Right kidney (tissue), 1 donor: ENCODE data around the gene NAPA.
A peak's percentile ranks its signal among the peaks of the same experiment; 100 is the strongest.
"Not testable (repeated sequence)": the region's sequence is repeated elsewhere in the genome, so short reads cannot be mapped to it uniquely, and the experiment has no call there.

Experiments
- DNase-seq: peaks from one replicate; pipeline ENCODE4 v3.0.0-alpha.2; 2016

NAPA gene

DNA sequence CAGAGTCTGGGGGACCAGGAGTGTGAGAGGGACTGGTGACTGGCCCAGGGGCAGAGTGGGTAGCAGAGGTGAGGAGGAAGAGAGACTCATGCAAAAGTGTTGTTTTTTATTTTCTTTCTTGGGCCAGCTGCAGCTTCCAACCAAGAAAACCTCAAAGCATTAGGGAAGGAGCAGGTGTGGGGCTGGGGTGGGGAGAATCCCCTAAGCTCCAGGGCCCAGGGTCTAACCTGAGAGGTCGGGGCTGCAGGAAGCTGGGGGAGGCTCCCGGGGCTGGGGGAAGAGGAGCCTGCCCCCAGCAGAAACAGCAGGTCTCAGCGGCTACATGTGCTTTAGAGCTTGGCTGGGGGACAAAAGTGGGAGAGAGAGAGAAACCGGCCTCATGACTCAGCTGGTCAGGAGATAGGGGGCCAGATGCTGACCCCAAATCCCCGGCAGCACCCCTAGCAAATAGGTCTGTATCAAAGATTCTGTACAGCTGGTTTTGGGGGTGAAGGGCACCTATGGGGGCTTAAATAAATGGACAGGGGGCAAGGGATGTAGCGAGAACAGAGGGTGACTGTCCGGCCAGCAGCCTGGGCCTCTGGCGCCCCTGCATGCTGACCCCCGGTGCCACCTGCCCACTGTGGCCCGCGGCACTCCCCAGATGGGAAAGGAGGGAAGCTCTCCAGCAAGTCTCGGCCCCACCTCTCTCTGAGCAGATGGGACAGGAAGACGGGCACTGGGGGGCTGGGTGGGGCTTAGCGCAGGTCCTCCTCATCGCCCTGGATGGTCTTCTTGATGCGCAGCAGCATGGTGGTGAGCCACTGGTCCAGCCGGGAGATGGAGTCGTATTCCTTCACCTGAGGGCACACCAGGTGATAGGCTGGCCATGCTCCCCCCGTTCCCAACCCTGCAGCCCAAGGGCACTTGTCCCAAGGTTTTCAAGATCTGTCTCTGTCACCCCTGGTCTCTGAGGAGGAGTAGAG lies 27.0 kb downstream of the NAPA start:
- DNase-seq: no peak

DNA sequence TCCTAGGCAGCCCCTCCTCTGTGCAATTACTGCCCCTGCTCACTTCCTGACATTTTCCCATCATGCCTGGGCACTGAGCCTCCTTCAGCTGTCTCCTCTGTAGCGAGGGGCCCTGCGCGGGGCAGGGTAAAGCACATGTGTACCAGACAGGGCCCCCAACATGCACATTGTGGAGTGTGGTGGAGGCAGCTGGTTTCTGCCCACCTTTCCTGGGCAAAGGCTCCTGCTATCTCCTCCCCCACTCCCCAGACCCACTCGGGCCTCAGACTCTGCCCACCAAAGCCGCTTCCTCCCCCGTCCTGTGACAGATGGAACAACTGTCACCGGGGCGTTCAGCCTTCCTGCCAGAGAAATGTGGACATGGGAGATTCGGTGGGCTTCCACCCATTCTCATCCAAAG lies 28.0 kb downstream of the NAPA start:
- DNase-seq: no peak

DNA sequence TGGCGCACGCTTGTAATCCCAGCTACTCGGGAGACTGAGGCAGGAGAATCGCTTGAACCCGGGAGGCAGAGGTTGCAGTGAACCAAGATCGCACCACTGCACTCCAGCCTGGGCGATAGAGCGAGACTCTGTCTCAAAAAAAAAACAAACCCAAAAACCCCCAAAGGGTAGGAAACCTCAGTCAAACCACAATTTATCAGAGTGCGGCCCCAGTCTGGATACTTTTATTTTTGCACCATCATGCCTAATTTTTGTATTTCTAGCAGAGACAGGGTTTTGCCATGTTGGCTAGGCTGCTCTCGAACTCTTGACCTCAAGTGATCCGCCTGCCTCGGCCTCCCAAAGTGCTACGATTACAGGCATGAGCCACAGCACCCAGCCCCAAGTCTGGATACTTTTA lies 28.6 kb downstream of the NAPA start:
- not testable (repeated sequence) for DNase-seq

DNA sequence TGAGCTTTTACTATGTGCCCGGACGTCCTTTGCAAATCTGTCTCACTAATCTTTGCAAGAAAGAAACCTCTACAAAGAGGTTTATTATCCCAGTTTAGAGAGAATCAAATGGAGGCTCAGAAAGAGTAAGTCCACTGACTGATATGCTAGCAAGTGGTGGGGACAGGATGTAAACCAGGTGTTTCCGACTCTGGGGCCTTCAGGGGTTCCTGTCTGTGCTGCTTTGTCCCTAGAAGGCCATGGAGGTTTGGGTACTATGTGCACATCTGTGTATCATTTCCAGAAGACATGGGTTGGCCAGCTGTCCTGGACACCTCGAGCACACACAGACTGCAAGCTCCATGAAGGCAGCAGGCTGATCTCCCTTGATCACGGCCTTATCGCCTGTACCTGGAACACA lies 29.7 kb downstream of the NAPA start:
- DNase-seq: no peak

DNA sequence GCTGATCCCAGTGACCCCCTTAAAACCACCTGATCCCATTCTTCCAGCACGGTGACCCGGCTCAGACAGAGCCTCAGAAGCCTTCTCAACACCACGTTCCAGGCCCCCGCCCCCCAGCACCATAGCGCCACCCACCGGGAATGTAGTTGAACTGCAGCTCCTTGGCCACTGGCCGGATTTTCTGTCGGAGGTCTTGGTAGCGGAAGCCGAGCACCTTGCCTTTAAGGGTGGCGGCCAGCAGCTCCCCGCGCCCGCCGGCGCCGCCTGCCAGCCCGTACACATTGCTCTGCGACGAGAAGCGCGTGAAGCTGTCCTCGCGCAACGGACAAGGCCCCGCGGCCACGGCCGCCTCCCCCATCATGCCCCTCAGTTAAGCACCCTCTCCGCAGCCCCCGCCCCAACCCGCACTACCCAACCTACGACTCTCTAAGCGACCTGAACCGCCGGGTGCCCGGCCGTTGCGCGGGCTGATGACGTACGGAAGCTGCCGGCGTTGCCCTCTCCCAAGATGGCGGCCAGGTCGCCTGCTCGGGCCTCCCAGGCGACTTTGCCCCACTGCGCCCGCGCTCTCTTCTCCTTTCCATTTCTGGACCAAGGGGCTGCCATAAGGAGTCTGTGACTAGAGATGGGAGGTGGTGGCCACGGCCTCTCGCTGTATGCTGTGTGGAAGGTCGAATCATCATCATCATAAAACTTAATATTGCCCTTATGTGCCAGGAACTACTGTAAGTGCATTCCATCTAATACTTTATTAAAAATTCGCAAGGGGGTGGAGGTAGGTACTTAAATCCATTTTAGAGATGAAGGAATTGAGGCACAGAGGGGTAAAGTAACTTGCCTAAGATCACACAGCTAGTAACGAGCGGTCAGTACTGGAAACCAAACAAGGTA lies 30.8 kb downstream of the NAPA start, which contains the start of gene KPTN:
Gene KPTN (minus strand): TSS at position 420 of the 891 bp plus-strand sequence. CDS start 59 bp downstream, at position 361.
- peak; percentile 92 for DNase-seq

DNA sequence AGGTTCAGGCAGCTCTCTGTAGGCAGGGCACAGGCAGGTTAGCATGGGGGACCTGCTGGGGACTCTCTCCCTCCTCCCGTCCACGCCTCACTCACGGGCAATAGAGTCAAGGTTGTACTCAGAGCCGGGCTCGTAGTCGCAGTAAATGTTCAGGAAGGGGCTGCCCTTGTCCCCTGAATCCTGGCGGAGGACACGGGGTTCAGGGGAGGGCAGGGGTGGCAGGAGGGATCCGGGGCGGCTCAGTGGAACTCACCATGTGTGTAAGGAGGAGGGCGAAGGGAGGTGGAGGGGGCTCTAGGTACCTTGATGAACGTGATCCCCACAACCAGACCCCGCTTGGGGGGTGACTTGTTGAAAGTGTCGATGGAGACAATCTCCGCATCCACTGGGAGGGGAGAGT lies 31.7 kb downstream of the NAPA start:
- no peak for DNase-seq

DNA sequence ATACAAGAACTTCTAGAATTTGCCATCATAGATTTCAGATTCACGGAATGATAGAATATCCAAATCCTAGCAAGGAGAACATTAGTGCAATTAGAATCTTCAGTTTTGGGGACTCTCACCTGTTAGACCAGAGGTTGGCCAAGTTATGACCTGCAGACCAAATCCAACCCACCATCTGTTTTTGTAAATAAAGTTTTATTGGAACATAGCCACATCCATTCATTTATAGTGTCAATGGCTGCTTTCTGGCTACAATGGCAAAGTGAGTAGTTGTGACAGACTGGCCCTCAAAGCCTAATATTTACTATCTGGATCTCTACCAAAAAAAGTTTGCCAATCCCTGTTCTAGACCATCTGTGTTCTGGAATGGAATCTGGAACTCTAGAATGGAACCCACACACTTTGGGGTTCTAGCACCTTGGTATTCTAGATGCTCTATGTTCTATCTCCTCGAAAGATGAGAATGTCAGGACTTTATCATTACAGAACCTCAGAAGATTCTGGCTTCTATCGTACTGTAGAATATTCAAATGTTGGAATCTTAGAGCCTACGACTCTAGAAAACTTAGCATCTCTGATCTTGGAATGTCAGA lies 33.3 kb downstream of the NAPA start:
- DNase-seq: no peak

DNA sequence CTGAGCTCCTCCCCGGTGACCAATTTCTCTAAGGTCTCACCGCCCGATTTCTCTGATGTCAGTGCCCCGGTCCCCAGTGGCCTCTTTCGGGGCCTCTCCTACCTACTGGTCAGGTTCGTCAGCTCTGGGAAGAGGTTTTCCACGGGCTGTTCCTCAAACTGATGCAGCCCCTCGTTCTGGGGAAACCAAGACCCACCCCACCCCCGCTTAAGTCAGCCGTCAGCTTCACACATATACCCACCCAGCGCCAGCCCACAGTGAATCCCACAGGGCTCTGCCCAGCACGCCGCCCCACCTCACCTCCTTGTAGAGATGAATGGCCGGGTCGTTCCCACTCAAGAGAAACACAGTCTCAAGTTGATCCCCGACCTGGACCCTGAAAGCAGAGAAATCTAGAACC lies 34.2 kb downstream of the NAPA start:
- DNase-seq: no peak

DNA sequence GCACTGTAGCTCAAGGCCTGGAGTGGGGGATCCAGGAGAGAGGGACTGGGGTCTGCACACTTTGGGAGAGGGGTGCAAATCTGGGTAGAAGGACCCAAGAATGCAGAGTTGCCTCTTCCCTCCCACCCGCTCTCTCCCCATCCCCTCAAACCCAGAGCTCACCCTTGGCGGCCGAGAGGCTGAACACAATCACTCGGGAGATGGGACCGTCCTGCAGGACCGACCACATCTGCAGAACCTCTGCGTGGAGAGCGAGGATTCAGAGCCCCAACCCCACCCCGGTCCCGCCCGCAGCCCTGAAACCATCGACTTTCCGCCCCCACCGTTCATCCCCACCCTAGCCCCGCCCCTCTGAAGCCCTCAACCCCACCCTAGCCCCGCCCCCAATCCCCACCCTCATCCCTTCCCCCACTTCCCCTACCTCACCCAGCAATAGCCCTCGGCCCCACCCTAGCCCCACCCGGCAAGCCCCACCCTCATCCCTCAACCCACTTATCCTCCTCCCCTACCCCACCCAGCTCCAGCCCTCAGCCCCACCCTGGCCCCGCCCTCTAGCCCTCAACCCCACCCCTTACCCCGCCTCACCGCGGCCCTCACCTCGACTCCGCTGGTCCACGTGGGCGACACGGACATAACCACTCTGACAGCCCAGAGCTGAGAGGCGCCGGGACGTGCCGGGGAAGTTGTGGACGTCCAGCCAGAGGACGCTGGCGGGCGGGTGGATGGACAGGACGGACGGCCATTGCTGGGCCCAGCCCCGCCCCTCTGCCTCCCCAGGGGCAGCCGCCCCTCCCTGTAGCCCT lies 35.0 kb downstream of the NAPA start:
- no peak for DNase-seq

DNA sequence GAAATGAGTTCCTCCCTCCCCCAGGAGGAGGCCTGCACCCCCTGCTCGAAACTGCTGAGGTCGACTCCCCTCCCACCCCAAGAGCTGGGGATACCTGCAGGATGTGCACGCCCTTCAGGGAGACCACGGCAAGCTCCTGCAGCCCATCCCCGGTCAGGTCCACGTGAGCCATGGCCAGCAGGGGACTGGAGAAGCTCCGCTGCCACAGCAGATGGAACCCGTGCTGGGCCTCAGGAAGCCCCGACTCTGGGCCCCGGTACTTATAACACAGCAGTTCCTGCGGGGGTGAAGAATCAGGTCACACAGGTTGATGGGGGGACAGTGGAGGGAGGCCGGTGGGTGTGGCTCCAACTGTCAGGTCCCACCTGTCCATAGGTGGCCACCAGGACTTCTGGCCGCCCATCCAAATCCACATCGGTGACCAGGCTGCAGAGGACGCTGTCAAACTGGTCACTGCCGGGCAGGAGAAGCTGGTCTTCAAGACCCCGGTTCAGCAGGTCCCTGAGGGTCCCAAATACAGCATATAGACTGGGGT lies 38.4 kb downstream of the NAPA start:
- no peak for DNase-seq

DNA sequence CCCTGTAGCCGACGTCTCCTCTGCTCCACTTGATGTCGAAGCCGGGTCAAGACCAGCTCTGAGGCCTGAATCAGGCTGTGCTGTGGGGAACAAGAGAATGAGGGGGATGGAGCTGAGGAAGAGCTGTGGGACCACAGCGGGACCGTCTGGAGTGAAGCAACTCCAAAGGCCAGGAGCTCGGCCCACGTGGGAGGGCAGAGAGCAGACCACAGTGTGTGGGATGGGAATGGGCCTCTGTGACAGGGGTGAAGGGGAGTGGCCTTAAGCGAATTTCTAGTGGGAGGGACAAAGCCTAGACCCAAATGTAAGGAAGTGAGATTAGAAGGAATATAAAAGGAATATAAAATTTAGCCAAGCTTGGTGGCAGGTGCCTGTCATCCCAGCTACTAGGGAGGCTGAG lies 39.4 kb downstream of the NAPA start:
- DNase-seq: no peak

DNA sequence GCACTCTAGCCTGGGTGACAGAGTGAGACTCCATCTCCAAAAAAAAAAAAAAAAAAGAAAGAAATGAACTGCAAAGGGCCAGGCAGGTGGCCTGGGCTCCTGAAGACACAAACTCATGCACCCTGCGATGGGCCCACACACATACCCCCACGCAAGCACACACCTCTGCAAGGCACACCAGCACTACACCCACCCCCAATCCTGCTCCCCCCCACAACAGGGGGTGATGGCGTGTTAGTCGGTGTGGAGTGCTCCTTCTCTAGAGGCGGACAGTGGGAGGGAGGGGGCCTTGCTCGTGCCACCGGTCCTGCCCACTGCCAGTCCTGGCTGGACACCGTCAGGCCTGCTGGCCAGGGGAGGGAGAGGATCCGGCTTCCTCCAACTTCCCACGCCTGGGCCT lies 41.5 kb downstream of the NAPA start:
- no peak for DNase-seq

DNA sequence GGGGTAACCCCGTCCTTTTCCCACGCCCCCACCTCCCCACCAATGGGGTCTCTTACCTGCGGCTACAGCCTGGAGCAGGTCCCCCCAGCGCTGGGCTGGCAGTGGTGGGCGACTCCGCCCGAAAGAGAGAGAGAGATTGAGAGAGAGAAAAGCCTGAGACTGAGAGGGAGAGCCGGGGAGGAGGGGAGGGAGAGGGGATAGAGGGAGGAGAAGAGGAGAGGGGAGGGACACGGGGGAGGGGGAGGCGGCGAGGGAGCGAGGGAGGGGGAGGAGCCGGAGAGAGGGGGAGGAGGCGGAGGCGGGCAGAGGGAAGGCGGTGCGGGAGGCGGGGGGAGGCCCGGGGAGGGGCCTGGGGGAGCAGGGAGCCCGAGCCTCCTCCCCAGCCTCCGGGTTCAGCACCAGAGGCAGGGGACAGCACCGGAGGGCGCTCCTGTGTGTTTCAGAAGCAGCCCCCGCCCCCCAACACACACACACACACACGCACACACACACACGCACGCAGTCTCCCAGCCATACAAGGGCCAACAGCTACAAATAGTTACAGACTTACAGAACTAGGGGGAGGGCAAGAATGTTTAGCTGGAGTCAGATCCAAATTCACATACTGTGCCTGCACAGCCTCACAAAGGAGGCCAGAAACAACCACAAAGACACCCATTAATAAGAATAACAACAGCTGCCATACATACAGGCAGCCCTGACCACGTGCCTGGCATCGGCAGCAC lies 43.0 kb downstream of the NAPA start, which contains the start of gene SLC8A2:
Gene SLC8A2 (minus strand): TSS at position 161 of the 725 bp plus-strand sequence. CDS start 5,490 bp downstream, outside the sequence.
- peak; percentile 66 for DNase-seq

DNA sequence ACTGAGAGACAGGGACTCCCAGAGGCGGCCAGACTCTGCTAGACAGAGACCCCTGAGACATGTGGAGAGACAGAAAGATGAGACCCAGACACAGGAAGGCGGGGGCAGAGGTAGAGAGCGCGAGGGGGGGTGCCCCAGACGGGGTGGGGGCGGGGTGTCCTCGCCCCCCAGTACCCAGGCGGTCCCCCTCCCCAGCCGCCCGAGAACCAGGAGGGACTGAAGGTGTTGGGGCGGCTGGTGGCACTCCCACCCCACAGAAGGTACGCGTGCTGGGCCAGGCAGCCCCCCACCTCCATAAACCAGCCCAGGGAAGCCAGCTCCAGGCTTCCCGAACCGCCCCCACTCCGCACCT lies 43.5 kb downstream of the NAPA start:
- DNase-seq: no peak

DNA sequence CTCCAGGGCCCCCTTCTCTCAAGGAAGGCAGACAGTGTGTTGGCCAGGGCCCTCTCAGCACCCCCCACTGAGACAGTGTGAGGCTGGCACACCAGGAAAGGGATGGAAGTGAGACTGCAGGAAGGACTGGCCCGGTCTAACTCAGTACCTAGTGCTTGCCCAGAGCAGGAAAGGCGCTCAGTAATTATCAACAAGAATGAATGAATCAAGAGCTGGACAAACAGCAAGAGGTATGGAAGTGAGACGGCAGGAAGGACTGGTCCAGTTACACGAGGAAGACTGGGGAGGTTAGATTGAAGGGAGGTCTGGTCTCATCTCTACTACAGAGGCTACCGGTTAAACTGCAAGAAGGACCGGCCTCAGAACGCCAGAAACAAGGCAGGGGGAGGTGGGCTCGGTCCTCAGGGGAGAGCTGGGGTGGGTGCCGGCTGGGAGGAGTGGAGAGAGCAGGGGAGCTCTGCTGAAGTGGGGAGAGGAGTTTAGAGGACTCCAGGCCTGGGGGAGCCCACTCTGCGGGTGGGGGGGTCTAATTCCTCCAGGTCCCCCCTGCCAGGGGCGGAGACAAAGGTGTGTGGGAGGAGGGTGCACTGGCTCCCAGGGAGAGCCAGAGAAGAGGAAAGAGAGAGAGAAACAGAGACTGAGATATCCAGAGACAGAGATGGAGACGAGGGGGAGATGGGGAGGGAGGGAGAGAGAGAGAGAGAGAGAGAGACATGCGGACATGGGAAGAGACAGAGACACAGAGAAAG lies 44.2 kb downstream of the NAPA start:
- DNase-seq: no peak

DNA sequence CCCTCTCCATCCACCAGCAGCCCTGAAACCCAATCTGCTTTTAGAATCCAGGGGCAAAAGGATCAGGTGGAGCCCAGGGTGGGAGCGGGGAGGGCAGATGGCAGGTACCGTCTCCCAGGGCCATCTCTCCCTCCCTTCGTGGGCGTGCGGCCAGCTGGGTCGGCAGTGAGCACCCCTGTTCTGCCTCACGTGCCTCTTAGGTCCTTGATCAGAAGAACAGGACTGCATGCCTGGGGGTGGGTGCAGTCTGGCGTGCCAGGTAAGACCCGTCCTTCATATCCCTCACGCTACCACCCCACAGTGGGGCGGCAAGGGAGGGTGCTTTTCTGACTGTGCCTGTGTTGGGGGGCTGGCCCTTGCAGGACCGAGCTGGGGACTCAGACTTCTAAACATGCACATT lies 45.1 kb downstream of the NAPA start:
- DNase-seq: no peak

DNA sequence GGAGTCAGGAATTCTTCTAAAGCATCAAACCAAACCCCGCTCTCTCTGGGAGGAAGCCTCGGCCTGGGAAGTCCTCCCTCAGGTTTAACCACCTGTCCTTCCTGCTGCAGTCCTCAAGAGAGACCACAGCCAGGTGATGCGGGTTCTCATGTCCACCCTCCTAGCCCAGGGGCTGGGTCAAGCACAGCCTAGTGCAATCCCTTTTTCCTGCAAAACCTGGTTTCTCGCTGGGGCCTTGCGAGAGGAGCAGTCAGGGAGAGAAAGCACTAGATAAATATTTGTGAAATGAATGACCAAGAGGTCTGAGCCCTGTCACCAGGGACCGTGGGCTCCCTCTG lies 45.5 kb downstream of the NAPA start:
- no peak for DNase-seq

DNA sequence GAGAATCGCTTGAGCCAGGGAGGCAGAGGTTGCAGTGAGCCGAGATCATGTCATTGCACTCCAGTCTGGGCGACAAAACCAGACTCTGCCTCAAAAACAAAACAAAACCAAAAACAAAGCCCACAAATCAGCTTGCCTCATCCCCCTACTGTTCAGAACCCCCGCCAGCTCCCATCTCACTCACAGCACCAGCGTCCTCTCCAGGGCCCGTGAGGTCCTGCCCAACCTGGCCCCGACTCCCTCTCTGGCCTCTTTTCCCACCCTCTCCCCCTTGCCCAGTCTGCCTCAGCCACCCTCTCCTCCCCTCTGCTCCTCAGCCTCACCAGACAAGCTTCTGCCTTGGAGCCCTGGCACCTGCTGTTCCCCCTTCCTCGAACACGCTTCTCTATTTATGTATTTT lies 46.9 kb downstream of the NAPA start:
- DNase-seq: no peak

DNA sequence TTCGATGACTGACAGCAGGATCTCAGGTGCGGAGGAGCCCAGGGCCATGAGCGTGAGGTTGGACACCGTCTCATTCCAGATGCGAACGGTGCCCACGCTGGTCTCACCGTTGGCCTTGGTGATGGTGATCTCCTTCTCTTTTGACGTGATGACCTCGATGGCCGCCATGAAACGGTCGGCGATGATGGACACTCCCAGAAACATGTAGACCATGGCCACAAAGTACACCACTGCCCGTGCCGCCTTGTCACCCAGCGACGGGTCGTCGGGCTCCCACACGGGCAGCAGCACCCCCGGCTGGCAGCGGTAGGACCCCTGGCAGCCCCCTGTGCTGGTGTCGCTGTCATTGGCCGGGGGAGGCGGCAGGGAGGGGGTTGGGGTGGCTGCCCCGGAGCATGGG lies 48.9 kb downstream of the NAPA start:
- no peak for DNase-seq
